HCT116 (cell line): ENCODE data around the gene ZNF747.

Source experiments
- EZH2 ChIP-seq: fragments of 200-600 bp; sonication (generic); IDR thresholded peaks from 2 replicates; pipeline ENCODE4 v1.6.1; 2017; ENCODE audit warnings: antibody characterized with exemption, mixed run types
- EZH2phosphoT487 ChIP-seq: fragments of 200-600 bp; IDR thresholded peaks from 2 replicates; pipeline ENCODE4 v1.6.1; 2018; ENCODE audit warnings: antibody characterized with exemption, borderline replicate concordance
- POLR2A ChIP-seq: IDR thresholded peaks from 2 replicates; pipeline ENCODE4 v1.7.0; 2011; ENCODE audit warnings: borderline replicate concordance; ENCODE audit not compliant: insufficient read depth, insufficient read length; ENCODE audit errors: extremely low read depth
- SIN3A ChIP-seq: IDR thresholded peaks from 2 replicates; pipeline ENCODE4 v1.6.1; 2012; ENCODE audit warnings: low read depth
- YY1 ChIP-seq: IDR thresholded peaks from 2 replicates; pipeline ENCODE4 v1.6.1; 2011; ENCODE audit warnings: low read length, low read depth, moderate library complexity, mild to moderate bottlenecking; ENCODE audit not compliant: insufficient replicate concordance; ENCODE audit errors: extremely low read depth
- TF ChIP-seq, protein P1 (sequence below), 3 experiments: fragments of 200-600 bp in 1 of 3; sonication (generic) in 1 of 3; IDR thresholded peaks in 2 of 3; conservative IDR thresholded peaks in 1 of 3; 2 replicates each; pipeline ENCODE4 v1.5.1; 2012 to 2017; ENCODE audit warnings: low read depth in 2 of 3, low read length in 2 of 3, antibody characterized with exemption in 1 of 3, borderline replicate concordance in 1 of 3, control low read depth in 1 of 3, mild to moderate bottlenecking in 1 of 3, mixed read lengths in 1 of 3, mixed run types in 1 of 3, moderate library complexity in 1 of 3; ENCODE audit not compliant: insufficient read depth in 1 of 3

DNA sequence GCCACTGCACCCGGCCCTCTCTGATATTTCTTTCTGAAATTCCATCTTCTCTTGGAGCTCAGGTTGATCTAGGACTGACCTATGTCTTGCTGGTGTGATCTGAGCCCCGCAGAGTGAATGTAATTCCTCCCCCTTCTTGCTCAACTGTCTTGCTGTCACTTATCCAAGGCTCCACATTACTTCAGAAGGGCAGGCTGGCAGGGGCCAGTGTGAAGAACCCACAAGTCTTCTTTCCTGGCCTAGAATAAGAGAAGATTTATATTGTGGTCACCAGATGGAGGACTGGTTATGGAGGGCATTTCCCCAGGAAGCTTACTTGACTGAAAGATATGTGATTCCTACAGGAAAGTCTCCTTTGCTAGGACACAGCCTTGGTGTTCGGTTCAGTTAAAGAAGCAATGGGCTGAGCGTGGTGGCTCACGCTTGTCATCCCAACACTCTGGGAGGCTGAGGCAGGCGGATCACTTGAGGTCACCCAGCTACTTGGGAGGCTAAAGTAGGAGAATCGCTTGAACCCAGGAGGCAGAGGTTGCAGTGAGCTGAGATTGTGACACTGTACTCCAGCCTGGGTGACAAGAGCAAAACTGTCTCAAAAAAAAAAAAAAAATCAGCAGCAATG lies 48.7 kb downstream of the ZNF747 start:
- TF ChIP-seq EZH2phosphoT487 = no peak
- no peak for TF ChIP-seq POLR2A
- TF ChIP-seq, protein P1, sequence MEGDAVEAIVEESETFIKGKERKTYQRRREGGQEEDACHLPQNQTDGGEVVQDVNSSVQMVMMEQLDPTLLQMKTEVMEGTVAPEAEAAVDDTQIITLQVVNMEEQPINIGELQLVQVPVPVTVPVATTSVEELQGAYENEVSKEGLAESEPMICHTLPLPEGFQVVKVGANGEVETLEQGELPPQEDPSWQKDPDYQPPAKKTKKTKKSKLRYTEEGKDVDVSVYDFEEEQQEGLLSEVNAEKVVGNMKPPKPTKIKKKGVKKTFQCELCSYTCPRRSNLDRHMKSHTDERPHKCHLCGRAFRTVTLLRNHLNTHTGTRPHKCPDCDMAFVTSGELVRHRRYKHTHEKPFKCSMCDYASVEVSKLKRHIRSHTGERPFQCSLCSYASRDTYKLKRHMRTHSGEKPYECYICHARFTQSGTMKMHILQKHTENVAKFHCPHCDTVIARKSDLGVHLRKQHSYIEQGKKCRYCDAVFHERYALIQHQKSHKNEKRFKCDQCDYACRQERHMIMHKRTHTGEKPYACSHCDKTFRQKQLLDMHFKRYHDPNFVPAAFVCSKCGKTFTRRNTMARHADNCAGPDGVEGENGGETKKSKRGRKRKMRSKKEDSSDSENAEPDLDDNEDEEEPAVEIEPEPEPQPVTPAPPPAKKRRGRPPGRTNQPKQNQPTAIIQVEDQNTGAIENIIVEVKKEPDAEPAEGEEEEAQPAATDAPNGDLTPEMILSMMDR (IDR thresholded peaks at IDR 0.05 in 2 of 3, conservative IDR thresholded peaks at IDR 0.05 in 1 of 3; ENCODE audit: borderline replicate concordance in 1 of 3, insufficient read depth in 1 of 3, low read depth in 2 of 3, low read length in 2 of 3) = no peak
- no peak for TF ChIP-seq EZH2
- no peak for TF ChIP-seq YY1
- TF ChIP-seq SIN3A = no peak
